ENCODE measurements around the gene CLMN. TPM values are rescaled to one million over a fixed set of nuclear protein-coding genes. Genes with fewer than 3 reads are reported as not detected.

CLMN gene
- total and polyA plus RNA-seq, 7 experiments from 2014 or later = 0.43 to 6.8 (median 0.70) TPM

- Mint-ChIP-seq H3K9me3 (no peaks in the 10 kb centered on the region), H3K4me3 (no peak overlapping the region), H3K27me3 (no peaks in the 10 kb centered on the region), H3K36me3 (no peaks in the 10 kb centered on the region), H3K4me1 (peaks cover 0 to 8% (median 5%) of the 10 kb centered on the region in 7 donors), H3K27ac (no peak overlapping the region)
- no peaks in the 10 kb centered on the region for H3K36me3 ChIP-seq (ENCODE audit: control insufficient read depth in 2 of 3, insufficient read depth in 3 of 3, low read length in 3 of 3)
- ChIA-PET CTCF (no interaction called here), POLR2A (no interaction called here)
- H3K4me1 ChIP-seq (ENCODE audit: control insufficient read depth in 2 of 2, insufficient read depth in 2 of 2, low read length in 2 of 2) = no peaks in the 10 kb centered on the region
- no peaks in the 10 kb centered on the region for H3K9me3 ChIP-seq (ENCODE audit: control insufficient read depth in 2 of 3, low read length in 3 of 3)
- H3K27me3 ChIP-seq (ENCODE audit: control insufficient read depth in 2 of 2, insufficient read depth in 2 of 2, low read length in 2 of 2) = no peaks in the 10 kb centered on the region
- no peak overlapping the region for H3K27ac ChIP-seq (ENCODE audit: low read depth, low read length)
- DNase-seq (no peak), ATAC-seq (no peak)
- intact Hi-C loops (cut with micrococcal nuclease) = loop anchor here (1.0 to 2.0 kb wide), 4 partner anchors 39 to 508 kb away; no protein-coding TSS in a partner anchor
- no peak overlapping the region for H3K4me3 ChIP-seq (ENCODE audit: low read length)
Measured at GRCh38 chr14:95196826-95197545, 122.7 kb downstream of the CLMN start.

GRCh38 chr14:95196268-95196667 lies 123.4 kb downstream of the CLMN start:
- H3K4me3 ChIP-seq (ENCODE audit: low read length) = no peak overlapping the region
- intact Hi-C loops (cut with micrococcal nuclease) = loop anchor here (1.0 to 2.0 kb wide), 4 partner anchors 38 to 507 kb away; no protein-coding TSS in a partner anchor
- no peaks in the 10 kb centered on the region for H3K36me3 ChIP-seq (ENCODE audit: control insufficient read depth in 2 of 3, insufficient read depth in 3 of 3, low read length in 3 of 3)
- DNase-seq (peak in 6 of 9 donors; percentile 3 to 40 (median 29)), ATAC-seq (peak; percentile 73)
- POLR2A ChIA-PET = no interaction called here
- no peaks in the 10 kb centered on the region for H3K27me3 Mint-ChIP-seq
- no peaks in the 10 kb centered on the region for H3K4me1 ChIP-seq (ENCODE audit: control insufficient read depth in 2 of 2, insufficient read depth in 2 of 2, low read length in 2 of 2)
- H3K9me3 ChIP-seq (ENCODE audit: control insufficient read depth in 2 of 3, low read length in 3 of 3) = no peaks in the 10 kb centered on the region
- H3K4me1 Mint-ChIP-seq = peaks cover 0 to 8% (median 5%) of the 10 kb centered on the region in 7 donors
- no peak overlapping the region for H3K27ac Mint-ChIP-seq
- CTCF ChIA-PET = no interaction called here
- H3K27ac ChIP-seq (ENCODE audit: low read depth, low read length) = no peak overlapping the region
- no peaks in the 10 kb centered on the region for H3K9me3 Mint-ChIP-seq
- no peaks in the 10 kb centered on the region for H3K36me3 Mint-ChIP-seq
- H3K4me3 Mint-ChIP-seq = no peak overlapping the region
- H3K27me3 ChIP-seq (ENCODE audit: control insufficient read depth in 2 of 2, insufficient read depth in 2 of 2, low read length in 2 of 2) = no peaks in the 10 kb centered on the region

GRCh38 chr14:95195031-95195430 lies 124.7 kb downstream of the CLMN start:
- Mint-ChIP-seq H3K27ac (no peak overlapping the region), H3K4me1 (peaks cover 0 to 8% (median 5%) of the 10 kb centered on the region in 7 donors), H3K4me3 (no peak overlapping the region), H3K27me3 (peaks cover 0 to 3% (median 0%) of the 10 kb centered on the region in 5 donors), H3K9me3 (peaks cover 0 to 1% (median 0%) of the 10 kb centered on the region in 11 donors), H3K36me3 (no peaks in the 10 kb centered on the region)
- Histone ChIP-seq H3K4me3 (ENCODE audit: low read length) (no peak overlapping the region), H3K4me1 (ENCODE audit: control insufficient read depth in 2 of 2, insufficient read depth in 2 of 2, low read length in 2 of 2) (no peaks in the 10 kb centered on the region), H3K9me3 (ENCODE audit: control insufficient read depth in 2 of 3, low read length in 3 of 3) (no peaks in the 10 kb centered on the region), H3K36me3 (ENCODE audit: control insufficient read depth in 2 of 3, insufficient read depth in 3 of 3, low read length in 3 of 3) (no peaks in the 10 kb centered on the region), H3K27me3 (ENCODE audit: control insufficient read depth in 2 of 2, insufficient read depth in 2 of 2, low read length in 2 of 2) (no peaks in the 10 kb centered on the region), H3K27ac (ENCODE audit: low read depth, low read length) (no peak overlapping the region)
- ATAC-seq (no peak), DNase-seq (no peak)
- ChIA-PET CTCF (interaction anchor here (1.0 kb wide), 1 partner anchor 24 kb away, joined by 4 read pairs; no protein-coding TSS in a partner anchor), POLR2A (no interaction called here)
- intact Hi-C loops (cut with micrococcal nuclease) = no loop called here

- Mint-ChIP-seq H3K4me3 (no peak overlapping the region), H3K9me3 (peaks cover 0 to 3% (median 0%) of the 10 kb centered on the region in 11 donors), H3K27me3 (peaks cover 0 to 7% (median under 1%) of the 10 kb centered on the region in 5 donors), H3K36me3 (peaks cover 0 to 2% (median 0%) of the 10 kb centered on the region in 5 donors), H3K27ac (no peak overlapping the region), H3K4me1 (peaks cover 0 to 8% (median 5%) of the 10 kb centered on the region in 7 donors)
- ChIA-PET CTCF (no interaction called here), POLR2A (interaction anchor here (0.7 kb wide), 1 partner anchor 215 kb away, joined by 4 read pairs; no protein-coding TSS in a partner anchor)
- Histone ChIP-seq H3K9me3 (ENCODE audit: control insufficient read depth in 2 of 3, low read length in 3 of 3) (no peaks in the 10 kb centered on the region), H3K27me3 (ENCODE audit: control insufficient read depth in 2 of 2, insufficient read depth in 2 of 2, low read length in 2 of 2) (no peaks in the 10 kb centered on the region), H3K4me1 (ENCODE audit: control insufficient read depth in 2 of 2, insufficient read depth in 2 of 2, low read length in 2 of 2) (no peaks in the 10 kb centered on the region), H3K4me3 (ENCODE audit: low read length) (no peak overlapping the region), H3K36me3 (ENCODE audit: control insufficient read depth in 2 of 3, insufficient read depth in 3 of 3, low read length in 3 of 3) (no peaks in the 10 kb centered on the region), H3K27ac (ENCODE audit: low read depth, low read length) (no peak overlapping the region)
- DNase-seq (no peak), ATAC-seq (no peak)
- intact Hi-C loops (cut with micrococcal nuclease) = no loop called here
Measured at GRCh38 chr14:95193081-95193480, 126.6 kb downstream of the CLMN start.

GRCh38 chr14:95192311-95192710 lies 127.4 kb downstream of the CLMN start:
- Histone ChIP-seq H3K4me3 (ENCODE audit: low read length) (no peak overlapping the region), H3K4me1 (ENCODE audit: control insufficient read depth in 2 of 2, insufficient read depth in 2 of 2, low read length in 2 of 2) (no peaks in the 10 kb centered on the region), H3K36me3 (ENCODE audit: control insufficient read depth in 2 of 3, insufficient read depth in 3 of 3, low read length in 3 of 3) (no peaks in the 10 kb centered on the region), H3K27me3 (ENCODE audit: control insufficient read depth in 2 of 2, insufficient read depth in 2 of 2, low read length in 2 of 2) (no peaks in the 10 kb centered on the region), H3K9me3 (ENCODE audit: control insufficient read depth in 2 of 3, low read length in 3 of 3) (no peaks in the 10 kb centered on the region), H3K27ac (ENCODE audit: low read depth, low read length) (no peak overlapping the region)
- no peak overlapping the region for H3K4me3 Mint-ChIP-seq
- DNase-seq = no peak
- peaks cover 0 to 5% (median 0%) of the 10 kb centered on the region in 5 donors for H3K36me3 Mint-ChIP-seq
- H3K4me1 Mint-ChIP-seq = peaks cover 0 to 9% (median 5%) of the 10 kb centered on the region in 7 donors
- peaks cover 0 to 8% (median 2%) of the 10 kb centered on the region in 5 donors for H3K27me3 Mint-ChIP-seq
- intact Hi-C loops (cut with micrococcal nuclease) = no loop called here
- ATAC-seq = no peak
- ChIA-PET CTCF (no interaction called here), POLR2A (no interaction called here)
- no peak overlapping the region for H3K27ac Mint-ChIP-seq
- peaks cover 0 to 6% (median under 1%) of the 10 kb centered on the region in 11 donors for H3K9me3 Mint-ChIP-seq

- H3K4me3 ChIP-seq (ENCODE audit: low read length) = no peak overlapping the region
- no peaks in the 10 kb centered on the region for H3K27me3 ChIP-seq (ENCODE audit: control insufficient read depth in 2 of 2, insufficient read depth in 2 of 2, low read length in 2 of 2)
- Mint-ChIP-seq H3K36me3 (peaks cover 0 to 5% (median 0%) of the 10 kb centered on the region in 5 donors), H3K9me3 (peaks cover 0 to 6% (median 3%) of the 10 kb centered on the region in 11 donors), H3K4me3 (no peak overlapping the region), H3K4me1 (peaks cover 0 to 9% (median 4%) of the 10 kb centered on the region in 7 donors), H3K27ac (no peak overlapping the region), H3K27me3 (peaks cover 5 to 14% (median 7%) of the 10 kb centered on the region in 5 donors)
- no peaks in the 10 kb centered on the region for H3K9me3 ChIP-seq (ENCODE audit: control insufficient read depth in 2 of 3, low read length in 3 of 3)
- POLR2A ChIA-PET = no interaction called here
- ATAC-seq (peak; percentile 62), DNase-seq (no peak)
- CTCF ChIA-PET = no interaction called here
- no peaks in the 10 kb centered on the region for H3K36me3 ChIP-seq (ENCODE audit: control insufficient read depth in 2 of 3, insufficient read depth in 3 of 3, low read length in 3 of 3)
- H3K4me1 ChIP-seq (ENCODE audit: control insufficient read depth in 2 of 2, insufficient read depth in 2 of 2, low read length in 2 of 2) = no peaks in the 10 kb centered on the region
- intact Hi-C loops (cut with micrococcal nuclease) = no loop called here
- no peak overlapping the region for H3K27ac ChIP-seq (ENCODE audit: low read depth, low read length)
Measured at GRCh38 chr14:95191445-95192199, 128.1 kb downstream of the CLMN start.
